Measurements from ENCODE around the gene SERPING1. TPM values are rescaled to one million over a fixed set of nuclear protein-coding genes. Genes with fewer than 3 reads are reported as not detected.

SERPING1 gene
- total RNA-seq, 8 experiments from 2014 or later: 1.7 to 35.1 (median 9.9) TPM

- H3K4me3 ChIP-seq: peak overlapping the region in 3 of 5 donors; percentile 85 to 99 (median 90)
- in situ Hi-C loops (cut with MboI; ENCODE audit: low pct_unique_long_range_greater_than_20kb in 2 of 9, low sequenced_read_pairs in 9 of 9, unreplicated experiment in 9 of 9): loop anchor here in 3 of 9 experiments (5.0 to 25.0 kb wide), 3 partner anchors 74 to 154 kb away; partner anchors contain the start of gene UBE2L6 (in 2 of the 3)
- peak overlapping the region; percentile 16 to 83 for H3K27ac ChIP-seq
- 13 to 100% (median 40%) methylated on average over 1 to 7 of the region's 7 CpGs for WGBS, 10 experiments
- ATAC-seq (replicated peaks in 6 of 8): peak in 3 of 8 experiments; percentile 2 to 11 (median 11)
- peaks cover 32 to 39% of the 10 kb centered on the region in 2 donors for H3K4me1 ChIP-seq (replicated peaks in 1 of 2)
These were observed 43.7 kb downstream of the SERPING1 start for GRCh38 chr11:57641011-57641807.

DNA sequence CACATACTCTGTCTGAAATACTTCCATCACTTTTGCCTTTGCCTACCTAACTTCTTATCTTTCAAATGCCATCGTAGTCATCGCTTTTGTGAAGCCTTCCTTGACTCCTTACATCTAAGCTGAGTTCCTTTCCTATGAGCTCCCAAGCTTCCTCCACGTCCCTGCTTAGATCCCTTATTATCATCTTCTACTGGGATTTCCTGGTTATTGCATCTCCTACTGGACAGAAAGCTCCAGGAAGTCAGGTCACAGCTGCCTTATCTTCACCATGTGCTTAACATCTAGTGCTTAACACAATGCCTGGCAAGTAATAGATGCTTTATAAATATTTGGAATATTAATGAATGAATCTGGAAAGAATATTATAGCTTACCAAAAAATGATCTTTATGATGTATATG is 46.3 kb downstream of the SERPING1 start:
- no peak for ATAC-seq (replicated peaks in 6 of 8)
- 33 to 100% (median 83%) methylated on average over 1 to 3 of the region's 3 CpGs; no CpG with 5 or more reads in 1 of the 10 experiments for WGBS, 10 experiments
- Histone ChIP-seq H3K27ac (no peak overlapping the region), H3K4me1 (replicated peaks in 1 of 2) (peaks cover 54 to 58% of the 10 kb centered on the region in 2 donors), H3K4me3 (no peak overlapping the region)
- in situ Hi-C loops (cut with MboI; ENCODE audit: low pct_unique_long_range_greater_than_20kb in 2 of 9, low sequenced_read_pairs in 9 of 9, unreplicated experiment in 9 of 9): loop anchor here in 3 of 9 experiments (5.0 to 25.0 kb wide), 3 partner anchors 77 to 157 kb away; partner anchors contain the start of gene UBE2L6 (in 2 of the 3)

GRCh38 chr11:57644748-57645688 is 47.5 kb downstream of the SERPING1 start:
- H3K4me1 ChIP-seq (replicated peaks in 1 of 2): peaks cover 55 to 66% of the 10 kb centered on the region in 2 donors

DNA sequence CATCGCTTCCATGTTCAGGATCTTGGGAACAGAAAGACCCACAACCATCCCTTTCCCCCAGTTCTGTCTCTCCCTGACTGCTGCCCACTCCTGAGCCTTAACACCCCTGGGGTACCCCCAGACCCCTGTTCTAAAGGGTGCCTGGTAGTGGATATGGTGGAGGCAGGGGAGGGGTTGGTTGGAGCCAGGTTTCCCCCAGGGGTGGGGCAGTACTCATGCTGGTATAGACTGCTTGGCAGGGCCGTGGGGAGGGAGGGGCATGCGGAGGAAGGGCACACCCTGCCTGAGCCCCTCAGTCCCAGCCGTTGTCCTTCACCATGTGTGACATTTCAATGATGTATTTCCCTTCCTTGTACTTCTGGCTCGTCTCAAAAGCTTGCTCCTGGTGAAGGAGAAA is 48.2 kb downstream of the SERPING1 start:
- H3K27ac ChIP-seq: no peak overlapping the region
- H3K4me3 ChIP-seq: no peak overlapping the region
- 0 to 46% (median 0%) methylated on average over 1 to 5 of the region's 5 CpGs; no CpG with 5 or more reads in 7 of the 10 experiments for WGBS, 10 experiments
- peaks cover 54 to 66% of the 10 kb centered on the region in 2 donors for H3K4me1 ChIP-seq (replicated peaks in 1 of 2)
- ATAC-seq (replicated peaks in 6 of 8): no peak
- in situ Hi-C loops (cut with MboI; ENCODE audit: low pct_unique_long_range_greater_than_20kb in 2 of 9, low sequenced_read_pairs in 9 of 9, unreplicated experiment in 9 of 9): loop anchor here in 2 of 9 experiments (10.0 to 25.0 kb wide), 2 partner anchors 81 to 158 kb away; partner anchors contain the start of gene UBE2L6 (in 1 of the 2)

More at GRCh38 chr11:57644748-57645688, 47.5 kb downstream of the SERPING1 start:
- Histone ChIP-seq H3K27ac (no peak overlapping the region), H3K4me3 (no peak overlapping the region)
- 0 to 43% (median 36%) methylated on average over 3 to 8 of the region's 17 CpGs; no CpG with 5 or more reads in 3 of the 10 experiments for WGBS, 10 experiments
- in situ Hi-C loops (cut with MboI; ENCODE audit: low pct_unique_long_range_greater_than_20kb in 2 of 9, low sequenced_read_pairs in 9 of 9, unreplicated experiment in 9 of 9): loop anchor here in 3 of 9 experiments (5.0 to 25.0 kb wide), 3 partner anchors 78 to 158 kb away; partner anchors contain the start of gene UBE2L6 (in 2 of the 3)
- peak; percentile 34 to 75 (median 48) for ATAC-seq (replicated peaks in 6 of 8)

- 8 to 93% (median 53%) methylated on average over 1 to 10 of the region's 10 CpGs; no CpG with 5 or more reads in 2 of the 10 experiments for WGBS, 10 experiments
- H3K27ac ChIP-seq: peak overlapping the region in 1 of 2 donors; percentile 15
- H3K4me3 ChIP-seq: peak overlapping the region in 3 of 5 donors; percentile 6 to 77 (median 46)
- in situ Hi-C loops (cut with MboI; ENCODE audit: low pct_unique_long_range_greater_than_20kb in 2 of 9, low sequenced_read_pairs in 9 of 9, unreplicated experiment in 9 of 9): loop anchor here in 2 of 9 experiments (10.0 to 25.0 kb wide), 2 partner anchors 81 to 159 kb away; partner anchors contain the start of gene UBE2L6 (in 1 of the 2)
- H3K4me1 ChIP-seq (replicated peaks in 1 of 2): peaks cover 50 to 60% of the 10 kb centered on the region in 2 donors
- no peak for ATAC-seq (replicated peaks in 6 of 8)
These were observed 48.8 kb downstream of the SERPING1 start for GRCh38 chr11:57646194-57646798.

DNA sequence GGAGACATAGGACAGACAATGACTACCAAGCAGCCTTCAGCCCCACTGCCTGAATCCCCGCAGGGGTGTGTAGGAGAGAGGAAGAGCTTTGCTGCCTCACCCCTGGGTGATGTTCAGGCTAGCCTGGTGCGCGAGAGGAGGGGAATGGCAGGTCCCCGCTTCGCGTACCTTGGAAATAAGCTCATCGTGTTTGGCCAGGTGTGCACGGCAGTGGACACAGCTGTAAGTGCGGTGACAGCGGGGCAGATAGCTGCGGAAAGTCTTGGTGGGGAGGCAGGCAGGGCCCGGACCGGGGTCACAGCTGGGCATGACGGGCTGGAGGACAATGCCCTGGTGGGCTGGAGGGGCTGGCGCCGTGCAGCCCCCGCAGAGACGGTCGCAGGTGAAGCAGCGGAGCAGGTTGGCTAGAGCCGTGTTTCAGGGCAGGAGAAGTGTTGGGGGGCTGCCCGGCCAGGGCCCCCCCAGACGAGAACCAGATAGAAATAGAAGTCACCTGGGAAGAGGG is 49.4 kb downstream of the SERPING1 start:
- 0 to 47% (median 27%) methylated on average over 2 to 7 of the region's 23 CpGs; no CpG with 5 or more reads in 6 of the 10 experiments for WGBS, 10 experiments
- ATAC-seq (replicated peaks in 6 of 8): no peak
- peak overlapping the region in 4 of 5 donors; percentile 3 to 77 (median 26) for H3K4me3 ChIP-seq
- H3K4me1 ChIP-seq (replicated peaks in 1 of 2): peaks cover 47 to 55% of the 10 kb centered on the region in 2 donors
- H3K27ac ChIP-seq: peak overlapping the region in 1 of 2 donors; percentile 15
- in situ Hi-C loops (cut with MboI; ENCODE audit: low pct_unique_long_range_greater_than_20kb in 2 of 9, low sequenced_read_pairs in 9 of 9, unreplicated experiment in 9 of 9): loop anchor here in 2 of 9 experiments (10.0 to 25.0 kb wide), 2 partner anchors 82 to 160 kb away; partner anchors contain the start of gene UBE2L6 (in 1 of the 2)

GRCh38 chr11:57647372-57647771 is 49.9 kb downstream of the SERPING1 start:
- Histone ChIP-seq H3K27ac (no peak overlapping the region), H3K4me1 (replicated peaks in 1 of 2) (peaks cover 47 to 55% of the 10 kb centered on the region in 2 donors), H3K4me3 (peak overlapping the region; percentile 3 to 77 (median 6))
- 0 to 11% (median 0%) methylated on average over 1 to 8 of the region's 10 CpGs; no CpG with 5 or more reads in 4 of the 10 experiments for WGBS, 10 experiments
- peak in 1 of 8 experiments; percentile 5 for ATAC-seq (replicated peaks in 6 of 8)
- in situ Hi-C loops (cut with MboI; ENCODE audit: low pct_unique_long_range_greater_than_20kb in 2 of 9, low sequenced_read_pairs in 9 of 9, unreplicated experiment in 9 of 9): loop anchor here in 2 of 9 experiments (10.0 to 25.0 kb wide), 2 partner anchors 83 to 160 kb away; partner anchors contain the start of gene UBE2L6 (in 1 of the 2)

GRCh38 chr11:57647960-57648800 is 50.7 kb downstream of the SERPING1 start:
- in situ Hi-C loops (cut with MboI; ENCODE audit: low pct_unique_long_range_greater_than_20kb in 2 of 9, low sequenced_read_pairs in 9 of 9, unreplicated experiment in 9 of 9): loop anchor here in 2 of 9 experiments (10.0 to 25.0 kb wide), 2 partner anchors 83 to 161 kb away; partner anchors contain the start of gene UBE2L6 (in 1 of the 2)
- H3K27ac ChIP-seq: peak overlapping the region in 1 of 2 donors; percentile 14
- ATAC-seq (replicated peaks in 6 of 8): peak in 6 of 8 experiments; percentile 4 to 23 (median 14)
- H3K4me1 ChIP-seq (replicated peaks in 1 of 2): peaks cover 47 to 55% of the 10 kb centered on the region in 2 donors
- peak overlapping the region; percentile 46 to 77 (median 53) for H3K4me3 ChIP-seq
- WGBS, 10 experiments: 0 to 33% (median 17%) methylated on average over 1 to 7 of the region's 13 CpGs; no CpG with 5 or more reads in 4 of the 10 experiments

- Histone ChIP-seq H3K27ac (peak overlapping the region; percentile 84 to 87), H3K4me3 (peak overlapping the region; percentile 46 to 77 (median 53)), H3K4me1 (replicated peaks in 1 of 2) (peaks cover 47 to 55% of the 10 kb centered on the region in 2 donors)
- ATAC-seq (replicated peaks in 6 of 8): peak; percentile 4 to 51 (median 30)
- in situ Hi-C loops (cut with MboI; ENCODE audit: low pct_unique_long_range_greater_than_20kb in 2 of 9, low sequenced_read_pairs in 9 of 9, unreplicated experiment in 9 of 9): loop anchor here in 2 of 9 experiments (10.0 to 25.0 kb wide), 2 partner anchors 84 to 162 kb away; partner anchors contain the start of gene UBE2L6 (in 1 of the 2)
- WGBS, 10 experiments: 0 to 8% (median 0%) methylated on average over 1 to 8 of the region's 23 CpGs; no CpG with 5 or more reads in 3 of the 10 experiments
These were observed 51.6 kb downstream of the SERPING1 start for GRCh38 chr11:57648801-57649735.

Measured in motor neuron (in vitro differentiated cells).